H9 (cell line): ENCODE results near the gene UNC5B. TPM values are rescaled to one million over a fixed set of nuclear protein-coding genes. Genes with fewer than 3 reads are reported as not detected.

Experiments used
- DNase-seq: peaks from one replicate; pipeline ENCODE4 v3.0.0-alpha.2; 2017
- H2AFZ ChIP-seq: one replicate; pipeline ENCODE4 v1.6.1; 2013; ENCODE audit warnings: mild to moderate bottlenecking, low read length, control low read depth, moderate library complexity
- H2AK5ac ChIP-seq: 2 replicates; pipeline ENCODE4 v1.6.1; 2013; ENCODE audit warnings: low read length, control low read depth, mixed read lengths; ENCODE audit not compliant: insufficient read length
- H2BK120ac ChIP-seq: one replicate; pipeline ENCODE4 v1.6.1; 2013; ENCODE audit warnings: low read depth, mild to moderate bottlenecking, low read length, control low read depth, inconsistent platforms; ENCODE audit not compliant: poor library complexity, severe bottlenecking
- H2BK12ac ChIP-seq: 2 replicates; pipeline ENCODE4 v1.6.1; 2013; ENCODE audit warnings: low read length, control low read depth, mixed read lengths, low read depth; ENCODE audit not compliant: insufficient read length
- H2BK15ac ChIP-seq: 2 replicates; pipeline ENCODE4 v1.6.1; 2013; ENCODE audit warnings: low read depth, low read length, control low read depth
- H2BK20ac ChIP-seq: one replicate; pipeline ENCODE4 v1.6.1; 2013; ENCODE audit warnings: low read depth, mild to moderate bottlenecking, low read length, control low read depth, inconsistent platforms; ENCODE audit not compliant: poor library complexity, severe bottlenecking
- H2BK5ac ChIP-seq: 2 replicates; pipeline ENCODE4 v1.6.1; 2013; ENCODE audit warnings: low read length, control low read depth, mixed read lengths; ENCODE audit not compliant: insufficient read length
- H3K14ac ChIP-seq: 2 replicates; pipeline ENCODE4 v1.6.1; 2013; ENCODE audit warnings: low read length, control low read depth; ENCODE audit not compliant: insufficient read depth
- H3K18ac ChIP-seq: 2 replicates; pipeline ENCODE4 v1.6.1; 2013; ENCODE audit warnings: low read depth, mild to moderate bottlenecking, mixed read lengths, low read length, control low read depth; ENCODE audit not compliant: insufficient read length
- H3K23ac ChIP-seq: 2 replicates; pipeline ENCODE4 v1.6.1; 2013; ENCODE audit warnings: low read length, control low read depth, mixed read lengths, low read depth; ENCODE audit not compliant: insufficient read length
- H3K23me2 ChIP-seq: 2 replicates; pipeline ENCODE4 v1.6.1; 2013; ENCODE audit warnings: low read depth, mild to moderate bottlenecking, mixed read lengths, low read length, control low read depth; ENCODE audit not compliant: insufficient read length, poor library complexity, severe bottlenecking
- H3K27ac ChIP-seq: 2 replicates; pipeline ENCODE4 v1.5.1; 2013; ENCODE audit warnings: low read length, control low read depth, mixed read lengths, low read depth; ENCODE audit not compliant: insufficient read length
- H3K27me3 ChIP-seq: 2 replicates; pipeline ENCODE4 v1.6.1; 2013; ENCODE audit warnings: low read length, control low read depth, inconsistent platforms; ENCODE audit not compliant: insufficient read depth
- H3K4ac ChIP-seq: 2 replicates; pipeline ENCODE4 v1.6.1; 2013; ENCODE audit warnings: low read depth, mild to moderate bottlenecking, control low read depth, inconsistent platforms, low read length, moderate library complexity
- H3K4me1 ChIP-seq: 2 replicates; pipeline ENCODE4 v1.6.1; 2013; ENCODE audit warnings: low read length, control low read depth, inconsistent platforms; ENCODE audit not compliant: insufficient read depth
- H3K4me2 ChIP-seq: 2 replicates; pipeline ENCODE4 v1.6.1; 2013; ENCODE audit warnings: low read length, control low read depth, mixed read lengths; ENCODE audit not compliant: insufficient read length, insufficient read depth
- H3K56ac ChIP-seq: 2 replicates; pipeline ENCODE4 v1.6.1; 2013; ENCODE audit warnings: low read depth, mild to moderate bottlenecking, mixed read lengths, low read length, control low read depth; ENCODE audit not compliant: insufficient read length
- H3K79me1 ChIP-seq: 2 replicates; pipeline ENCODE4 v1.6.1; 2013; ENCODE audit warnings: low read depth, mild to moderate bottlenecking, moderate library complexity, low read length, control low read depth, inconsistent platforms; ENCODE audit not compliant: insufficient read depth, poor library complexity, severe bottlenecking
- H3K79me2 ChIP-seq: 2 replicates; pipeline ENCODE4 v1.6.1; 2013; ENCODE audit warnings: low read length, control low read depth, inconsistent platforms; ENCODE audit not compliant: insufficient read depth
- H3K9ac ChIP-seq: 2 replicates; pipeline ENCODE4 v1.6.1; 2013; ENCODE audit warnings: low read length, control low read depth, mixed read lengths; ENCODE audit not compliant: insufficient read length; ENCODE audit errors: extremely low read depth
- H3K9me3 ChIP-seq: one replicate; pipeline ENCODE4 v1.6.1; 2013; ENCODE audit warnings: low read depth, low read length, inconsistent platforms; ENCODE audit not compliant: control insufficient read depth
- H3T11ph ChIP-seq: one replicate; pipeline ENCODE4 v1.6.1; 2013; ENCODE audit warnings: mild to moderate bottlenecking, low read length, control low read depth, inconsistent platforms
- H4K20me1 ChIP-seq: one replicate; pipeline ENCODE4 v1.6.1; 2013; ENCODE audit not compliant: control insufficient read depth, insufficient read length, insufficient read depth
- H4K5ac ChIP-seq: 2 replicates; pipeline ENCODE4 v1.6.1; 2013; ENCODE audit warnings: low read depth, mild to moderate bottlenecking, mixed read lengths, low read length, control low read depth; ENCODE audit not compliant: insufficient read length
- H4K8ac ChIP-seq: replicated peaks from 2 replicates; pipeline ENCODE4 v1.6.1; 2013; ENCODE audit warnings: low read length, control low read depth, mixed read lengths, low read depth; ENCODE audit not compliant: insufficient read length
- H4K91ac ChIP-seq: 2 replicates; pipeline ENCODE4 v1.6.1; 2013; ENCODE audit warnings: low read depth, mild to moderate bottlenecking, moderate library complexity, mixed read lengths, low read length, control low read depth; ENCODE audit not compliant: insufficient read length
- H3K27ac Mint-ChIP-seq, 3 experiments: 2 replicates in 2 of 3; 3 replicates in 1 of 3; pipeline ENCODE4 v1.8.0; 2020 to 2021; ENCODE audit warnings: mixed read lengths in 3 of 3, mild to moderate bottlenecking in 1 of 3, moderate library complexity in 1 of 3
- H3K27me3 Mint-ChIP-seq: 2 replicates; pipeline ENCODE4 v1.8.0; 2021; ENCODE audit warnings: low read depth, mild to moderate bottlenecking, moderate library complexity, mixed read lengths
- H3K36me3 Mint-ChIP-seq, 3 experiments: 2 replicates in 2 of 3; 3 replicates in 1 of 3; pipeline ENCODE4 v1.8.0; 2020 to 2021; ENCODE audit warnings: low read depth in 3 of 3, mixed read lengths in 3 of 3; ENCODE audit not compliant: insufficient read depth in 1 of 3
- H3K4me1 Mint-ChIP-seq, 2 experiments: 2 replicates each; pipeline ENCODE4 v1.8.0; 2020; ENCODE audit warnings: mixed read lengths in 2 of 2
- H3K4me3 Mint-ChIP-seq, 2 experiments: 2 replicates in 1 of 2; 3 replicates in 1 of 2; pipeline ENCODE4 v1.8.0; 2020 to 2021; ENCODE audit warnings: mild to moderate bottlenecking in 2 of 2, mixed read lengths in 2 of 2, moderate library complexity in 1 of 2
- H3K9me3 Mint-ChIP-seq, 2 experiments: 2 replicates in 1 of 2; 3 replicates in 1 of 2; pipeline ENCODE4 v1.8.0; 2020; ENCODE audit warnings: mild to moderate bottlenecking in 2 of 2, mixed read lengths in 2 of 2, moderate library complexity in 1 of 2
- WGBS: extraction: QIAGEN DNeasy Blood & Tissue Kit; methylation state at CpG from one replicate; pipeline ENCODE4 v1.1.7; 2013; ENCODE audit warnings: missing lambda C conversion rate, low lambda C conversion rate, mixed read lengths; ENCODE audit not compliant: insufficient read length; ENCODE audit errors: extremely low coverage; 5-methylcytosine and 5-hydroxymethylcytosine counted together
- total RNA-seq: library from RNA; stranded (reverse); gene quantifications from 2 replicates; pipeline ENCODE4 v1.2.1, GENCODE V29; 2021
- TF ChIP-seq, protein P1 (sequence below): fragments of 200-600 bp; sonication (generic); conservative IDR thresholded peaks from 3 replicates; pipeline ENCODE4 v1.8.0; 2021; ENCODE audit warnings: antibody characterized with exemption, mild to moderate bottlenecking

Gene UNC5B
- total RNA-seq, 1 experiment from 2014 or later, result 28.4 TPM

DNA sequence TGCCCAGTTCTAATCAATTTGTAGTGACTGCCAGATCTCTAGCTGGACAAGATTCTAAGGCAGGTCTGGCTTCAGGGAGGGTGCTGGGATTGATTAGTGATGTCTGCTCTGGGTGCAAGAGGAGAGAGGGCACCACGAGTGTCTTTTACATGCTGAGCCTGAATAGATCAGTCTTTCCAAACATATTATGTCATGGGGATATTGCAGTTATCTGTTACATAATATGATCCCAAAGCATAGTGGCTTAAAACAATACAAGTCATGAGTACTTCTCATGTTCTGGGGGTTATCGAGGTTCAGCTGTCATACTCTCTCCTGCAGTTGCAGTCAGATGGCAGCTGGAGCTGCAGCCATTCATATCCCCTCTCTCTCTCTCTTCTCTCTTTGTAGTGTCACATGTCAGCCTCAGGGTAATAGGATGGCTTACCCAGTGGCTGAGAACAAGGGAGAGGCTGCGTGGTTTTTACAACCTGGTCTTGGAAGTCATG is 132.7 kb downstream of the UNC5B start:
- Histone ChIP-seq H2BK20ac (no peak overlapping the region), H2AFZ (no peak overlapping the region), H2BK5ac (no peak overlapping the region), H3K27ac (peak overlapping the region; percentile 21), H4K5ac (no peak overlapping the region), H2BK15ac (no peak overlapping the region), H3K27me3 (no peaks in the 10 kb centered on the region), H3K9ac (no peak overlapping the region), H3K79me2 (no peaks in the 10 kb centered on the region), H3K79me1 (no peaks in the 10 kb centered on the region), H3K56ac (no peak overlapping the region), H3K14ac (no peak overlapping the region), H3K9me3 (no peaks in the 10 kb centered on the region), H3K23ac (no peak overlapping the region), H3K4ac (no peak overlapping the region), H2BK120ac (no peak overlapping the region), H4K20me1 (no peaks in the 10 kb centered on the region), H3T11ph (no peak overlapping the region), H3K23me2 (no peaks in the 10 kb centered on the region), H2AK5ac (no peak overlapping the region), H4K91ac (no peak overlapping the region), H3K4me1 (peaks cover 15% of the 10 kb centered on the region), H2BK12ac (no peak overlapping the region), H4K8ac (no peak overlapping the region), H3K4me2 (peak overlapping the region; percentile 12), H3K18ac (no peak overlapping the region)
- Mint-ChIP-seq H3K9me3 (no peaks in the 10 kb centered on the region), H3K4me1 (peaks cover 82 to 84% of the 10 kb centered on the region in 2 experiments), H3K27me3 (no peaks in the 10 kb centered on the region), H3K4me3 (peak overlapping the region; percentile 32 to 48; a peak in 3 of 5 replicates), H3K36me3 (peaks cover 3 to 8% (median 5%) of the 10 kb centered on the region in 3 experiments; a peak in 4 of 7 replicates), H3K27ac (peak overlapping the region; percentile 93 to 99 (median 96))
- no CpG with 5 or more reads among the region's 3 CpGs for WGBS
- TF ChIP-seq, protein P1, sequence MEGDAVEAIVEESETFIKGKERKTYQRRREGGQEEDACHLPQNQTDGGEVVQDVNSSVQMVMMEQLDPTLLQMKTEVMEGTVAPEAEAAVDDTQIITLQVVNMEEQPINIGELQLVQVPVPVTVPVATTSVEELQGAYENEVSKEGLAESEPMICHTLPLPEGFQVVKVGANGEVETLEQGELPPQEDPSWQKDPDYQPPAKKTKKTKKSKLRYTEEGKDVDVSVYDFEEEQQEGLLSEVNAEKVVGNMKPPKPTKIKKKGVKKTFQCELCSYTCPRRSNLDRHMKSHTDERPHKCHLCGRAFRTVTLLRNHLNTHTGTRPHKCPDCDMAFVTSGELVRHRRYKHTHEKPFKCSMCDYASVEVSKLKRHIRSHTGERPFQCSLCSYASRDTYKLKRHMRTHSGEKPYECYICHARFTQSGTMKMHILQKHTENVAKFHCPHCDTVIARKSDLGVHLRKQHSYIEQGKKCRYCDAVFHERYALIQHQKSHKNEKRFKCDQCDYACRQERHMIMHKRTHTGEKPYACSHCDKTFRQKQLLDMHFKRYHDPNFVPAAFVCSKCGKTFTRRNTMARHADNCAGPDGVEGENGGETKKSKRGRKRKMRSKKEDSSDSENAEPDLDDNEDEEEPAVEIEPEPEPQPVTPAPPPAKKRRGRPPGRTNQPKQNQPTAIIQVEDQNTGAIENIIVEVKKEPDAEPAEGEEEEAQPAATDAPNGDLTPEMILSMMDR, result no peak
- no peak for DNase-seq
